Measurements from ENCODE around the gene FGGY.

FGGY gene

GRCh38 chr1:59418363-59419144, 121.7 kb downstream of the FGGY start:
- no peak for DNase-seq

DNA sequence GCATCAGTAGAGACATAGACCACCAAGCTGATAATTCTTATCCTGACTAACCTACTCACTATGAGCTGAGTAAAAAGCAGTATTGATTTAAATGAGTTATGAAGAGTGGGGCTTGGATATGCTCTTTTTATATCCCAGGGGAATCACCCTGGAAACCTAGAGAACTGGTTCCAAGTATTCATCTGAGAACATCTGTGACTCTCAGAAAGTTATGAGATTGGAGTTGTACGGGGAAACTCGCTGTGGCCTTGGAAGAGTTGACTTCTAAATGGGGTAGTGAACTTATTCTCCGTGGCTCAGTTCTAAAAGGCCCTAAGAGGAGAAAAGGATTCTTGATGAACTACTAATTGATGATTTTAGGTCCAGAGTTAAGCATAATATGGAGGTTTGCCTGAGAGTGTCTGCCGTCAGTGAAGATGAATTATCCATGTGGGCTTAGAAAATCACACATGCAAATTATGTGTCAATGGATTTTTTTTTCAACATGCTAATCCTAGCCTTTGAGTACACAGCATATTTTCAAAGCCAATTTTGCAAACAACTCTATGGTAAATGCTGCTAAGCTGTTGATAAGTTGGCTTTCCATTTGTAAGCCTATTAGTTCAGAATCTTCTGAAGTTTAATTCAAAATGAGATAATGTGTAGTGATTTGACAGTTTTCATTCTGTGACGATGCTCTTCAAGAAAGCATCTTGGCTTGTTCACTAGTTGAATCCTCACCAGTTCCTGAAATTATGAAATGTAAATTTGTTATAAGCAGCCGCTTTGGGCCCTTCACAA, 122.7 kb downstream of the FGGY start:
- DNase-seq, result no peak

DNA sequence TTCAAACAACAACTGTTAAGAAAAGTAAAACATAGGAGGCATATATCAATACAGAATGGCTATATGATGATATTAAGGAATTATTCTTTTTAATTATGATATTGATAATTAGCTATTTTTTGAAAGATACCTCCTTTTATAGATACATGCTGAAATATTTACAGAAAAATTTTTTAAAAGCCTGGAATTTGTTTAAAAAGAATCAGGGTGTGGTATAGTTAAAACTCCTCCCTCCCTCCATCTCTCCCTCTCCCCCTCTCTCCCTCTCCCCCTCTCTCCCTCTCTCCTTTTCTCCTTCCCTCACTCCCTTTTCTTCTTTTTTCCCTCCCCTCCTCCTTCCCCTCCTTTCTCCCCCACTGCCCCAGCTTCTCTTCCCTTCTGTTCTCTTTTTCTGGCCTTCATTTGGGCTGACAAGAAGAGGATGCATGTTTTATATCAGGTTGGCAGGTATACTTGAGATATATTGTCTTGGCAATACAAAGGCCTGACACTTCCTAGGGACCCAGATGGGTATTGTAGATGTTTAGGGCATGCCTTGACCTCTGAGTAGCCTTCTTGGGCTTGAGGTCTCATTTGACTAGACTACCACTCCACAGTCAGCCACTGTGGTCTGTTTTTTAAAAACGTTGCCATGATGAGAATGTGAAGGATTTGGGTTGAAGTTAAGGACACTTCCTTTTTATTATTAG, 124.5 kb downstream of the FGGY start:
- DNase-seq, result no peak

- no peak for DNase-seq
Measured at GRCh38 chr1:59422921-59423575, 126.2 kb downstream of the FGGY start.

DNA sequence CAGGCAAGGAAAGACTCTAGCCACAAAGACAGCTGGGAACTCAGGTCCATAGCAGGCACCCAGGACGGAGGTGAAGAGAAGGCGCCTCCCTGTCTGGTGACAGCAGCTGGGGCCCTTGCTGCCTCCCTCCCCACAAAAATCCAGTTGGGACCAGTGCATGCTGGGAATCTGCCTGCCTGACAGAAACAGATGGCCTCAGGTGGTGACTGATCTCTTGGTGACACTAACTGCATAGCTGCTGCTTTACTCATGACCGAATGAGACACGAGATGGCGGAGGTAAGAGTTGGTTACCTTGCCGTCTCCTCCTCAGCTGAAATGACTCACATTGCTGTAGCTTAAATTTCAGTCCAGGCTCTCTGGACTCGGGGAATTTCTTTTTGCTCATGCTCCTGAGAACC, 130.3 kb downstream of the FGGY start:
- DNase-seq, result no peak

GRCh38 chr1:59427784-59428183, 130.9 kb downstream of the FGGY start:
- no peak for DNase-seq

DNA sequence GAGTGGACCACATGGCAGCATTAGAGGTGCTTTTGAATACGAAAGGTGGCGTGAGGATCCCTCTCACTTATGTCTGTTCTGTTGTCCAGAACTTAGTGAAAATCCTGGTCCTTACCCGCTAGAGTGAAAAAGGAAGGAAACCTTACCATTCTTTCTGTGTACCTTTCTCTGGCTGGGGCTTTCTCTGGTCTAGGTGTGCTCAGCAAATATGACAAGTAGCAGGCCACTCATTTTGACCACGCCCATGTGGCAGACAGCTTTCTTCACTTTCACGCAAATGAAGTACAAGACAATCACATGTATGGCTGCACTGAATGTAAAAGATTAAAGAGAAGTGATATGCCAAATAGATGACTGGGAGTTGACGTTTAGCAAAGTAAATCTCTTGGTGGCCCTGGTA, 131.9 kb downstream of the FGGY start:
- DNase-seq, result no peak

GRCh38 chr1:59429656-59430055, 132.8 kb downstream of the FGGY start:
- DNase-seq, result no peak

DNA sequence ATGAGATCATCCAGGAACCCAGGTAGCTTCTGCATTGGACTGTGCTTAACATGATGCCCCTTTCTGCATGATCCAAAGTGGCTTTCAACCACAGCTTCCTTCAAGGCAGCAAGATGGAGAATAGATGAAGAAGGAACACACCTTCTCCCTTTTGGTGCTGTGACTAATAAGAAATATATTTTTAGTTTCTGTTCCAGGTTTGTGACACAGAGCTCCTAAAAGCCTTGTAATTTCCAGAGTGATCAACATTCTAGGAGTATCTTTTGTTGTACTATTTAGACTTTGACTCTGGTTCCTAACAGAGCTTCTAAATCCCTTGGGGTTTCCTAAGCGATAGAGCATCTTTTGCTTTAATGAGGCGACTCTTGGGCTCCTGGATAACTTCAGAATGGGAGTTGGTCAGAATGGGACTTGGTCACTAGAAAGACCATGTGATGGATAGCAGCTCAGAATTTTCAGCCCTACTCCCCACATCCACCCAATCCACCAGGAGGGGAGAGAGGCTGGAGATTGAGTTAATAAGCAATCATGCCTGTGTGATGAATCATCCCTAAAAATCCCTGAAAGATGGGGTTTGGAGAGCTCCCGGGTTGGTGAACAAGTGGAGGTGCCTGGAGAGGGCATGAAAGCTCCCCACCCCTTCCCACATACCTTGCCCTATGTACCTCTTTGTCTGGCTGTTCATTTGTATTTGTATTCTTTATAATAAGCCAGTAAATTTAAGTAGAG, 134.8 kb downstream of the FGGY start:
- DNase-seq, result no peak

- no peak for DNase-seq
Measured at GRCh38 chr1:59432531-59433439, 135.9 kb downstream of the FGGY start.

- no peak for DNase-seq
Measured at GRCh38 chr1:59433440-59433813, 136.5 kb downstream of the FGGY start.

GRCh38 chr1:59434336-59434735, 137.4 kb downstream of the FGGY start:
- DNase-seq, result no peak

DNA sequence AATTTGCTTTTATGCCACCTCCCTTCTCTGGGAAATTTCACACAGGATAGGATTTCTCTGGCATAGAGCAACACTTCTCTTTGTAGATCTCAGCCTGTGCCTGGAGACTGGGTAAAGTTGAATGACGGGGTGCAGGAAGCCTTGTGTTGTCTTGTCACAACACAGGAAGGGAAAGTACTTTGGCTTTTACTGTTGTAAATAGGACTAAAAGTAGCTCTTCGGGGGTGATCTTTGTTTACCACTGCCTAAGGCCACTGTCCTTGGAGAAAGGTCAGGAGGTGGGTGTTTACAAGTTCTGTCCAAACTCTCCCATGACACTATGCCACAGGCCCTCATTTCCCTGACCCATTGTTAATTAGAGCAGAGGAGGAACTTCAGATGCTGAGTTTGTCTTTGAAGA, 139.7 kb downstream of the FGGY start:
- DNase-seq, result no peak

GRCh38 chr1:59438058-59438560, 141.2 kb downstream of the FGGY start:
- DNase-seq, result no peak

DNA sequence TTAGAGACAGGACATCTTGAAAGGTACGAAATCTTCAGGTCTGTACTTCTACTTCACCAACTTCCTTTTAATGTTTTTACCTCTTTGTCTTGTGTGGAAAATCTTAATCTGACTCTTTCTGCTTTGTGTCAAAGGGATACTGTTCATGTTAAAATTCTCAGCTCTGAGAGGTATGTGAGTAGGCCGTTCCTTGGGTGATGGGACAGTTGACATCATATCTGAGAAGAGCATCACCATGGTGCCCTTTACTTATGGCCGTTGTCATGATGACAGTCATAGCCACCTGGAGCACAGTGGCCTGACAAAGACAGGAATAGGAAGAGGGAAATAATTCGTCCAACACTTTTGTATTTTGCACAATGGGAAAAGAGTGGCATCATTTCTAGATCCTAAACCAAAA, 145.6 kb downstream of the FGGY start:
- DNase-seq, result no peak

DNA sequence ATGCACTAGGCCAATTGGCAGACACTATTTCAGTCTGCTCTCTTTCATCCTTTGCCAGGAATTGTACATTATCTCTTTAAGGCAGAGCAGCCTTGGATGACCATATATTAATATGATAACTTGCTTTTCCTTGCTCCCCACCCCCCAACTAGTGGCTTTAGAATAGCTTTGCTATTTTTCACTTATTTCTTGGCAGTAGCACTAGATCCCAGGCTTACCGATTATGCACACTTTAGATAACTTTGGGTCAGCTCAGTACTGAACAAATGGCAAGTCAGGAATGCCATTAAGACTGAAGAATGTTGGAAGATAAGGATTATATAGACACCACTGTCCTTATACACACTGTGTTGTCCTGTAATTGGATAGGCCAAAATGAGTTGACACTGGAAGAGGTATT, 146.4 kb downstream of the FGGY start:
- no peak for DNase-seq

- no peak for DNase-seq
Measured at GRCh38 chr1:59444520-59444919, 147.6 kb downstream of the FGGY start.

DNA sequence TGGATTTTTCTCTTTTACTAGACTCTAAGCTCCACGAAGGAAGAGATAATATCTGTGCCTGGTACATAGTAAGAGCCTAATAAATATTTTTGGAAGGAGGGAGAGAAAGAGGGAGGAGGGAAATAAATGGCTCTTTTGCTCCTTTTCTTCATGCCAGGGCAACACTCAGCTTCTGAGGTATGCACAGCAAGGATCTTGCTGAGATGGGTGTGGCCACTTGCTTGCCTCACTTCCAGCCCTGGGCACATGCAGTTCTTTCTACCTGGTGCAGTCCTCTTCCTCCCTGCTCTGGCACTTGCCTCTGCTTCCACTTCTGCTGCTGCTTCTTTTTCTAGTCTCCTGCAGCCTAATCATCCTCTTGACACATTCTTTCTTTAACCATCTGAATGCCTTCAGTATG, 148.1 kb downstream of the FGGY start:
- no peak for DNase-seq

DNA sequence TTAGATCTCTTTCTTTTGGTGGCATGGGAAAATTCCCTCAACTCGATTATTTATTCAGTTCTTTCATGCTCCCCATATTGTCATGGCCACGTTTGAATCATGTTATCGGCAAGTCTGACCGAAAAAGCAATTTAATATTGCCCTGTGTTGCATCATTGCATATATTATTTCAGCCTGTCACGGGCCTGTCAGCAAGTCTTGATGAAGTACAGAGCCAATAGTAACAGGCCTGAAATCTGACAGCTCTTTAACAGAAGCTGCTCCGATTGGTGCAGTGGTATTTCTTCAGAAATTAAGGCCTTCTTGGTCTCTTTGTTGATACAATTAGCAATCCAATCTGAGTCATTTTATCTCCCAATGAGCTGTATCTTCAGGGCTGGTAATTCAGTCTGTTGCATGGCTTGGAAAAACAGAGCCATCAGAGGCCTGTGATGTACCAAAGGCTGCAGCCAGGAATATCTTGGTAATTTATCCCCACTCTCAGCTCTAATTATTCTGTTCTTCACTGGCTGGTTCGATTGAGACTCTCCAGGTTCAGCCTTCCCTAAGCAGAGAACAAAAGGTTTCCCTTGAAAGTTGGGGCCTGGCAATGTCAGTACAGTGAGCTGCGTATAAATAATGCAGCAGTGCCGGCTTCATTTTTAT, 149.5 kb downstream of the FGGY start:
- DNase-seq, result no peak

GRCh38 chr1:59452026-59452425, 155.1 kb downstream of the FGGY start:
- DNase-seq, result no peak

DNA sequence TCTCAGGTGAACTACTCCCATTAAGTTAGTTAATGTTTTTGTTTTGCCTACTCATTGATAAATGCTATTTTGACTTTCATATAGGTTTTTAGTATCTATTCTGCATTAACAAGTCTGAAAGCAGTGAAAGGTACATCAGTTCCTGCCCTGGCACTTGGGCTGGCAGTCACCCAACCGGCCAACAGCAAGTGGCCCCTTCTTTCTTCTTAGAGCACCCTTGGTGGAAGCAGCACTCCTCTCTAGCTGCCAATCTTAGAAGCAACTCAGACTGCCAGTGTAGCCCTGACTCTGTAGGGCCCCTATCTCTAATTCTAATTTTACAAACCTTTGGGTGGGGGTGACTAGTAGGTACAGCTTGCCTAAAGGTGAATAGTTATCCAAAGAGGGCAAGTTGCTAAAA, 155.7 kb downstream of the FGGY start:
- no peak for DNase-seq

All from stimulated activated CD4-positive, alpha-beta T cell treated with anti-CD3 and anti-CD28 coated beads, Interleukin-12 subunit alpha, Interleukin-12 subunit beta, amount 100 ng/mL, for 4 hours (primary cell).